Glomerular endothelial cell (primary cell): ENCODE measurements around the gene NOL4L. TPM values are rescaled to one million over a fixed set of nuclear protein-coding genes. Genes with fewer than 3 reads are reported as not detected.
"Not testable (repeated sequence)": the region's sequence is repeated elsewhere in the genome, so short reads cannot be mapped to it uniquely, and the experiment has no call there.

Experiments used
- DNase-seq: peaks from one replicate; pipeline ENCODE4 v3.0.0-alpha.2; 2011; ENCODE audit warnings: low read depth, low spot score; ENCODE audit errors: extremely low read depth
- total RNA-seq: library from RNA; depleted of rRNA; stranded (reverse); fragments of >200 nt; gene quantifications from 2 replicates; pipeline ENCODE4 v1.2.3, GENCODE V29; 2015

The NOL4L gene
- total RNA-seq, 1 donor from 2014 or later = 99.9 TPM

DNA sequence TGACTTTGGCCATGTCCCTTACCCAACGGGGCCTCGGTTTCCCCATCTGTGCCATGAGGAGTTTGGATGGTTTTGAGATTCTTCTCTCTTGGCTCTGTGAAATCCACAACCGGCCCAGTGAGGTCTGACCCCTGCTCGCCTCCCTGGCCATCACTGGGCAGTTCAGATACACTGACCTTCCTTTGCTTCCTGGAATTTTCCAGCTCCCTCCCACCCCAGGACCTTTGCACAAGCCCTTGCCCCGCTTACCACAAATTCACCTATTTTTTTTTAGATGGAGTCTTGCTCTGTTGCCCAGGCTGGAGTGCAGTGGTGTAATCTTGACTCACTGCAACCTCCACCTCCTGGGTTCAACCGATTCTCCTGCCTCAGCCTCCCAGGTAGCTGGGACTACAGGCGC is 12.6 kb upstream of the NOL4L start:
- no peak for DNase-seq

DNA sequence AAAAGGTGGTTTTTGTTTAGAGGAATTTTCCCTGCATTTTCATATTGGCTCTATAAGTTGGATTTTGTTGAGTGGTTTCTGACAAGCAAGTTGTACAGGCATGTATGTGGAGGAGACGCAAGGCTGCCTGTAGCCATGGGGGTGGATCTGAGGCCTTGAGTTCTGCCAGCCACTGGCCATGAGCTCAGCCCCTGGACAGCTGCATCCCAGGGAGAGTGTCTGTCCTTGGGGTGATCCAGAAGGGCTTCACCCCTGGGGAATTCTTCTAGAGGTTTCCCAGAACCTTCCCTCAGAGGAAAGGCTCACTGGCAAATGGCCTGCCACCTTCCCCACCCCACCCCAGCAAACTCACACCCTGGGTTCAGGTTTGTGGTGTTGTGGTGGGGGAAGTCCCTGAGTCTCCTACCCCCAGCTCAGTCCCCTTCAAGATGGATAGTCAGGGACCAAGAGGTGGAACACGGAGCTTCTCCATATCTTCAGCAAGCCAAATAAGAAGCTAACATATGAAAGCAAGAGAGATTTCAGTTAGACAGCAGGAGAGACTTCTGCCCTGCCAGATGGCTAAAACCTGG is 11.6 kb upstream of the NOL4L start:
- DNase-seq = no peak

DNA sequence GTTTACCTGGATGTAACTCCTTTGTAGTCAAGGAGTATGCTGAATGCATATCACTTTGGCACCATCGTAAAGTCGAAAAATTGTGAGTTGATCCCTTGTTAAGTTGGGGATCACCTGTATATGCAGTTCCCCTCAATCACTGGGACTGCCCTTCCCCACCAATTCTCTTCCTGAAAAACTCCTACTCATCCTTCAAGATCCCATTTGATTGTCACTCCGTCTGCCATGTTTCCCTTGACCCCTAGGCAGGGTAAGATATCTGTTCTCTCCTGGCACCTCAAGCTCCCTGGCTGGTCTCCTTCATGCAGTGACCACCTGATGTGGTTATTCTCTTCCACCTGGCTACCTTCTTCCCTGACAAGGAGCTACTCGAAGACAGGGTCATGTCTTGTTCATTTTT is 10.0 kb upstream of the NOL4L start:
- DNase-seq = no peak

DNA sequence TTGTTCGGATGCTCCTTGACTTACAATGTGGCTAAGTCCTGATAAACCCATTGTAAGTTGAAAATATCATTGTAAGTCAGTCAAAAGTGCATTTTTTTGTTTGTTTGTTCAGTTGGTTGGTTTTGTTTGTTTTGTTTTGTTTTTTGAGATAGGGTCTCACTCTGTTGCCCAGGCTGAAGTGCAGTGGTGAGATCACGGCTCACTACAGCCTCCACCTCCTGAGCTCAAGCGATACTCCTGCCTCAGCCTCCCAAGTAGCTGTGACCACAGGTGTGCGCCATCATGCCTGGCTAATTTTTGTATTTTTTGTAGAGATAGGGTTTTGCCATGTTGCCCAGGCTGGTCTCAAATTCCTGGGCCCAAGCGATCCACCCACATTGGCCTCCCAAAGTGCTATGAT is 9.5 kb upstream of the NOL4L start:
- DNase-seq = not testable (repeated sequence)

DNA sequence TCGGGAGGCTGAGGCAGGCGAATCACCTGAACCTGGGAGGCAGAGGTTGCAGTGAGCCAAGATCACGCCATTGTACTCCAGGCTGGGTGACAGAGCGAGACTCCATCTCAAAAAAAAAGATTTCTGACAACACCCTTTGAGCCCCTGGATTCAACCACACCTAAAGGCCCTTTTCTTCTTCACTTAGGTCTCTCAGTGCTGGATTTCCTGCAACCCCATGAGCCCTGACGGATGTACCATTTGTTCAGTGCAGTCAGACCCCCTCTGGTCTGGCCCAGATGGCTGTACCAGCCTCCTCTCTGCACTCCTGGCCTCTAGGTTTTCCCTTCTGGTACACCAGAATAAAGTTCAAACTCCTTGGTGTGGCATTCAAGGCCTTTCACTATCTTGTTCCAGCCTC is 9.1 kb upstream of the NOL4L start:
- no peak for DNase-seq

- not testable (repeated sequence) for DNase-seq
These were observed 7.5 kb upstream of the NOL4L start for GRCh38 chr20:32592616-32593015.

DNA sequence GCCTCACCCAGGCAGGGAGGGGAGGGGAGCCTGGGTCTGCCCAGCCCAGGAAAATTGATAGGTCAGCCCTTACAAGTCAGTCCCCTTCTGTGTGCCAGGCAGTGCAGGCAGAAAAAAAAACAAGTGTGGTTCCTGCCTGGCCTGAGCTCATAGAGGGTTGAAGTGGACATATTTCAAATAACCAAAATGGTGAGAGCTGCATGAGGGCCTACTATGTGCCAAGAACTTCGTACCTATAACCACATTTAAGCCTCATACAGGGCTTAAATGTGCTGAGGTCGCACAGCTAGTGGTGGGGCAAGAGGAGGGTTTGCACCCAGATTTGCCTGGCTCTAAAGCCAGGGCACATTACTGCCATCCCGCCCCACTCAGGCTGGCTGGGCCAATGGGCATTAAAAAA is 6.9 kb upstream of the NOL4L start:
- no peak for DNase-seq

DNA sequence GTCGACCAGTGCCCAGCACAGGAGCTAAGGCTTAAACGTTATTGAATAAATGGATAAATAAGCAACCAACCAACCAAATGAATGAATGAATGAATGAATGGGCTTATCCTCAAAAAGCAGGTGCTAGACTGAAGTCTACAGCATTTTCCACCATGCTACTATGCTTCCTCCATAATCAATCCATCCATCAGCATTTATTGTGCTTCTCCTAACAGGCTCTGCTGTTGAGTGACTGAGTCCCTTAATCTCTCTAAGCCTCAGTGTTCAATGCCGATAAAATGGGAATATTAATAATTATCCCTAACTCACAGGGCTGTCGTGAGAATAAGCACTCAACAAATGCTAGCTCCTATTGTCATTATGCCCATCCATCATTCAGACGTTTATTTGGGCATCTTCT is 4.6 kb upstream of the NOL4L start:
- DNase-seq = no peak

- no peak for DNase-seq
These were observed 4.1 kb upstream of the NOL4L start for GRCh38 chr20:32589256-32589655.

DNA sequence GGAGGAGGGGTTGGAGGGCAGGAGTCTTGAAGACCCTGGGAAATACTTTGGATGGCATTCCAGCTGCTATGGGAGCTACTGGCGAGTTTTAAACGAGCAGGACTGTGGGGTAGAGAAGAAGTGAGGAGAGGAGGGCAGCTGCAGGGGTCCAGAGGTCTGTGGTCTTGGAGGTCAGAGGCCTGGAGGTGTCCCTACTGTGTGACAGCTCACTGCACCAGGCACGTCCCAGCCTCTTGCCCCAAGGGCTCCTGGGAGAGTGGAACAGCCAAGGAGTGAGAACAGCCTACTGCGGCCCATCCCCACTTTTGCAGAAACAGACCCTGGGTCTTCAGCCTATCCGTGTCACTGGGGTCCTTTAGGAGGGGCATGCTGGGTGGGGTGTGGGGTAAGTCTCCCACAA is 2.9 kb upstream of the NOL4L start:
- no peak for DNase-seq

DNA sequence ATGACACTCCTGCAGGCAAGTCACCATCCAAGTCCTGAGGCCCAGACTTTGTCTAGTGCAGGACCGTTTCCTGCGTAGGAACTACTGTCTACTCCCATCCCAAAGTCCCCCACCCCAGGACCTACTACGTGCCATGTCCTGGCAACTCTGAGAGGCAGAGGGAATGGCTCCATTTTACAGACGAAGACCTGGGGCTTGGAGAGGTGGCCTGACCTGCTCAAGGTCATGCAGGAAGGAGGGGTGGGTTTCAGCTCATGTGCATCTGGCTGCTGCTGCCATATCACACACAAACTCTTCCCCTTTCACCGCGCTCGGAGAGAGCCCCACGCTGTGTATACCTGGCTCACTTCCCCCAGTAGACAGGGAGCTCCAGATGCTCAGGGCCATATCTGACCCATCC is 1.2 kb upstream of the NOL4L start:
- DNase-seq = no peak

DNA sequence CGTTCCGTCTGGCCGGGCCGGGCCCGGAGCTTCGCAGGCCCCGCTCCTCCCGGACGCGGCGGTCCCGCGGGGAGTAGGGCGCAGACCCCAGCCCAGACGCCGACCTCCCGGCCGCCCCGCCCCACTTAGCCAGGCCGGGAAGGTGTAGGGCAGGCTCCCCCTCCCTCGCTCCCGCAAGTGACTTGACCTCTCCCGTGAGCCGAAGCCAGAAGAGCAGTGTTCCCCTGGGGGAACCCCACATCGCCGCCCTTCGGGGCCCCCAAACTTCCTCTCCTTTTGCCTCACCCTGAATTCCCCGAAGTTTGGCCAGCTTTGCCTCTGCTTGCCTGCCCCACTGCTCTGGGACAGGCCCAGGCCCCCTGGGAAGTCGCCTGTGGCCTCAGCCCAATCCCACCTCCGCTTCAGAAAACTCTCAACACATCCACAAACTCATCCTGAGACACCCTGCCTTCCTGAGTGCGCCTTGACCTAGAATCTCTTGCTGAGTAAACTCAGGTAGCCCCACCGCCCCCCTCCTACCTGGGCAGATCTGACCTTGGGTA is 524 bp upstream of the NOL4L start:
- DNase-seq = no peak

DNA sequence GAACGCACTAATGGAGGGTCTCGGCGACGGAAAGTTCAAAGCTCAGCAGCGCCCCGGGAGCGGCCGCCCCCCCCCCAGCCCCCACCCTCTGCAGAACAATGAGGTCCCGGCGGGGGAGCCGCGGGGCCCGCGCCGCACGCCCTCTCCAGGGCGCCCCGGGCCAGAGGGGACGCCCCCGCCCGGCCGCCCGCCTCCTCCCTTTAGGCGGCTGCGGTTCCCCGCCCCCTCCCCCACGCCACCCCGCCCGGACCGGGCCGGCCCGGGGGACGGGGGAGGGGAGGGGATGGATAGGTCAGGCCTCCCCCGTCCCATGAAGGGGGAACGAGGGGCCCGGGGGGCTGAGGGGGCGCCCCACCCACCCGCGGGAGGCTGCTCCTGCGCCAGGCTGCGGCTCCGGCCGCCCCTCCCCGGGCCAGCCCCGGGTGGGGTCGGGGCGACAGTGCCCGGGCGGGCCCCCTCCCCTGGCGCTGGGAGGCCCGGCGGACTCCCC is 1.5 kb downstream of the NOL4L start:
- no peak for DNase-seq

GRCh38 chr20:32582659-32583580 is 2.2 kb downstream of the NOL4L start:
- DNase-seq = no peak

- DNase-seq = no peak
These were observed 3.1 kb downstream of the NOL4L start for GRCh38 chr20:32581839-32582658.

DNA sequence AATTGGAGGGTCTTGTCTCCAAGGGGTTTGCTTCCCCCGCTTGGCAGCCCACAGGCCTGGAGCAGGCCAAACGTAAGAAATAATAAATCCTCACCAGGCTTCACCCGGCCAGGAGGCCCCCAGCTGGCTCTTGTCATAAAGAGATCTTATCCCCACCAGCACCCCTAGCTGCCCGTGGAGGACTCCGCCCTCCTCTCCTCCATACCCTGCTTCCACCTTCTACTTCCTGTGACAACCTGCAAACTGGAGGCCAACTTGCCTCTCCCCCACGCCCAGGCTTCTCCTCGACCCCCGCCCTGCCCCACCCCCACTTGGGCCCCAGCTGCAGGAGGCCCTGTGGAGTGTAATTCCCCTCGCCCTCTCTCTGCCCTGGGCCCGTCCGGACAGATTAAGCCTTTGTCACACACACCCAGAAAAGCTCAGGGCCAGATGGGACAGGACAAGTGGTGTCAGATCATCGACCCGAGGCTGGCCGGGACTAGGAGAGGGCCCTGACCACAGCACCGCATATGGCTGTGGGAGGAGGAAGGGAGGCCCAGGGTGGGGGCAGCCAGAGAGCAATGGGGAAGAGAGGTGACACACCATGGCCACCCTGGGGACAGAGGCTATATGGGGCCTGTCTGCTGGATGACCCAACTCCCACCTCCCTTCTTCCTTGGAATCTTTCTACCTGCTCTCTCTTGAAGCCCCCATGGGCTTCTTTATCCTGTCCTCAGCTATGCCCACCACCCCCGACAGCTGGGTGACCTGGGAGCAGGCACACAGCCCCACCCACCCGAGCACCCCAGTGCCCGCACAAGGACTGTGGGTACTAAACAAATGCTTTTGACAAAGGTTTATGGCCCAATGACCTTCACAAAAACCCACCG is 3.9 kb downstream of the NOL4L start:
- no peak for DNase-seq

- DNase-seq = no peak
These were observed 4.7 kb downstream of the NOL4L start for GRCh38 chr20:32580219-32580969.

- no peak for DNase-seq
These were observed 6.2 kb downstream of the NOL4L start for GRCh38 chr20:32578840-32579390.

DNA sequence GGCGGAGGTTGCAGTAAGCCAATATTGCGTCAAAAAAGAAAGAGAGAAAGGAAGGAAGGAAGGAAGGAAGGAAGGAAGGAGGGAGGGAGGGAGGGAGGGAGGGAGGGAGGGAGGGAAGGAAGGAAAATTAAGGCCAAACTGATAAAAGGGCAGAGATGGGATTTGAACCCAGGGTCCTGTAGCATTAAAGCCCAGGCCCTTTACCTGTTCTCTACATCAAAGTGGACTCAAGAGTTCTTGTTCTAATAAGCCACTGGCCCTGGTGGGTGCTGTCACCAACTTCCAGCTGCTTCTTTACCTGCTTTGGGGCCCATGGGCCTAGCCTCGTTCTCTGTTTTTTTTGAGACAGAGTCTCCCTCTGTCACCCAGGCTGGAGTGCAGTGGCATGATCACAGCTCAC is 7.1 kb downstream of the NOL4L start:
- DNase-seq = not testable (repeated sequence)
